Natural killer cell (primary cell): Measurements from ENCODE around the gene CHST4. TPM values are rescaled to one million over a fixed set of nuclear protein-coding genes. Genes with fewer than 3 reads are reported as not detected.

ENCODE experiments used
- ATAC-seq, 3 donors: fragments of 150-1000 bp in 2 of 3; fragments of 200-7000 bp in 1 of 3; cut with Tn5 transposase; 1 replicate in 1 of 3; 2 replicates in 2 of 3; pipeline ENCODE4 v1.10.0; 2021; ENCODE audit warnings: mild to moderate bottlenecking in 2 of 3, moderate library complexity in 2 of 3
- DNase-seq, 2 donors: peaks; one replicate each; pipeline versions ENCODE4 v3.0.0 to v3.0.0-alpha.2; 2013 to 2021; ENCODE audit warnings: mixed read lengths in 1 of 2
- H3K27ac ChIP-seq: one replicate; pipeline ENCODE4 v1.5.1; 2013; ENCODE audit warnings: mild to moderate bottlenecking, low read length
- H3K27me3 ChIP-seq: one replicate; pipeline ENCODE4 v1.6.1; 2013; ENCODE audit warnings: low read length; ENCODE audit not compliant: control insufficient read depth, insufficient read depth
- H3K36me3 ChIP-seq: one replicate; pipeline ENCODE4 v1.6.1; 2013; ENCODE audit warnings: low read length; ENCODE audit not compliant: control insufficient read depth, insufficient read depth
- H3K4me1 ChIP-seq: one replicate; pipeline ENCODE4 v1.6.1; 2013; ENCODE audit warnings: low read length; ENCODE audit not compliant: control insufficient read depth, insufficient read depth
- H3K4me3 ChIP-seq: one replicate; pipeline ENCODE4 v1.5.1; 2013; ENCODE audit warnings: low read length
- H3K9me3 ChIP-seq: one replicate; pipeline ENCODE4 v1.6.1; 2013; ENCODE audit warnings: low read length; ENCODE audit not compliant: control insufficient read depth, insufficient read depth
- H3K27ac Mint-ChIP-seq, 2 donors: one replicate each; pipeline ENCODE4 v1.8.0; 2022; ENCODE audit warnings: mild to moderate bottlenecking in 2 of 2, mixed read lengths in 2 of 2, moderate library complexity in 1 of 2
- H3K27me3 Mint-ChIP-seq, 2 donors: one replicate each; pipeline ENCODE4 v1.8.0; 2022; ENCODE audit warnings: low read depth in 2 of 2, mixed read lengths in 2 of 2
- H3K36me3 Mint-ChIP-seq: one replicate; pipeline ENCODE4 v1.8.0; 2022; ENCODE audit warnings: mixed read lengths
- H3K4me1 Mint-ChIP-seq, 2 donors: one replicate each; pipeline ENCODE4 v1.8.0; 2022; ENCODE audit warnings: mixed read lengths in 2 of 2
- H3K4me3 Mint-ChIP-seq: one replicate; pipeline ENCODE4 v1.8.0; 2022; ENCODE audit warnings: mild to moderate bottlenecking, moderate library complexity, mixed read lengths
- H3K9me3 Mint-ChIP-seq, 2 donors: one replicate each; pipeline ENCODE4 v1.8.0; 2022; ENCODE audit warnings: mixed read lengths in 2 of 2
- CTCF ChIP-seq: fragments of 200-600 bp; IDR thresholded peaks from one replicate; pipeline ENCODE4 v1.8.0; 2022; ENCODE audit warnings: antibody characterized with exemption
- WGBS: methylation state at CpG from one replicate; pipeline ENCODE4 v1.1.7; 2013; ENCODE audit warnings: missing lambda C conversion rate; ENCODE audit not compliant: insufficient coverage; 5-methylcytosine and 5-hydroxymethylcytosine counted together
- intact Hi-C: fragments of 100-400 bp; cut with micrococcal nuclease; formaldehyde crosslinking; loops from one replicate; pipeline ENCODE4 v1.14.2; 2022
- total RNA-seq, 4 donors: library from RNA; stranded (reverse); fragments of 120-200 nt in 1 of 4; gene quantifications; one replicate each; pipeline versions ENCODE4 v1.2.3 to v1.2.4, GENCODE V29; 2013 to 2022

Gene CHST4
- total RNA-seq, 3 donors from 2014 or later (not counting 1 experiment from before 2014, with no cell fraction given): not detected

DNA sequence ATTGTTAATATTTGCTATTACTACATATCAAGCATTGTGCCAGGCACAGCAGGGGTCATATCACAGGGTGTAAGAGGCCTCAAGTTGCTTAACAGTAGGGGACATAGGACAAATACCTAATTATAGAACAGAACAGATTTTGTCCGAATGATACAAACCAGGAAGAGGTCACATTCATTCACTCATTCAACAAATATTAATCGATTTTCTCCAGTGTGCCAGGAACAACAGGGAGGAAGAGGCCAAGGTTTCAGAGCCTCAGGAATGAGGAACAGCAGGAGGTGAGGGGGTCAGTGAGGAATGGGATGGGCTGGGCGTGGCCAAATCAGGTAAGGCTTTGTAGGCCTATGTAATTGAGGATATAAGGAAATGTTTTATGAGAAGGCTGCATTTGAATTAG is 11.2 kb upstream of the CHST4 start:
- H3K27ac Mint-ChIP-seq: no peak overlapping the region
- ATAC-seq: no peak
- DNase-seq: no peak
- H3K4me3 Mint-ChIP-seq: no peak overlapping the region
- Histone ChIP-seq H3K4me1 (no peaks in the 10 kb centered on the region), H3K36me3 (no peaks in the 10 kb centered on the region), H3K27me3 (no peaks in the 10 kb centered on the region), H3K9me3 (no peaks in the 10 kb centered on the region), H3K27ac (no peak overlapping the region), H3K4me3 (no peak overlapping the region)
- no peaks in the 10 kb centered on the region for H3K36me3 Mint-ChIP-seq
- peaks cover 0 to 5% of the 10 kb centered on the region in 2 donors for H3K27me3 Mint-ChIP-seq
- intact Hi-C loops: no loop called here
- TF ChIP-seq CTCF: no peak
- no peaks in the 10 kb centered on the region for H3K4me1 Mint-ChIP-seq
- H3K9me3 Mint-ChIP-seq: no peaks in the 10 kb centered on the region
- WGBS: 85% methylated on average over 3 of the region's 3 CpGs

- H3K27ac Mint-ChIP-seq: no peak overlapping the region
- DNase-seq (no peak), ATAC-seq (no peak)
- H3K36me3 Mint-ChIP-seq: no peaks in the 10 kb centered on the region
- intact Hi-C loops: no loop called here
- H3K4me1 Mint-ChIP-seq: no peaks in the 10 kb centered on the region
- Histone ChIP-seq H3K36me3 (no peaks in the 10 kb centered on the region), H3K4me3 (no peak overlapping the region), H3K27me3 (no peaks in the 10 kb centered on the region), H3K9me3 (no peaks in the 10 kb centered on the region), H3K4me1 (no peaks in the 10 kb centered on the region), H3K27ac (no peak overlapping the region)
- H3K9me3 Mint-ChIP-seq: no peaks in the 10 kb centered on the region
- WGBS: 88% methylated on average over 3 of the region's 3 CpGs
- no peak for TF ChIP-seq CTCF
- H3K27me3 Mint-ChIP-seq: peaks cover 3% of the 10 kb centered on the region in 2 donors
- no peak overlapping the region for H3K4me3 Mint-ChIP-seq
These were observed 5.7 kb upstream of the CHST4 start for GRCh38 chr16:71520550-71520949.

- WGBS: 67% methylated on average over 9 of the region's 16 CpGs
- Histone ChIP-seq H3K27ac (no peak overlapping the region), H3K9me3 (no peaks in the 10 kb centered on the region), H3K27me3 (no peaks in the 10 kb centered on the region), H3K4me3 (no peak overlapping the region), H3K4me1 (no peaks in the 10 kb centered on the region), H3K36me3 (no peaks in the 10 kb centered on the region)
- Mint-ChIP-seq H3K4me1 (no peaks in the 10 kb centered on the region), H3K36me3 (no peaks in the 10 kb centered on the region), H3K27me3 (peaks cover 19 to 21% of the 10 kb centered on the region in 2 donors), H3K27ac (no peak overlapping the region), H3K4me3 (no peak overlapping the region), H3K9me3 (no peaks in the 10 kb centered on the region)
- DNase-seq: no peak
- TF ChIP-seq CTCF: no peak
- intact Hi-C loops: no loop called here
- ATAC-seq: no peak
These were observed 1.4 kb upstream of the CHST4 start for GRCh38 chr16:71524566-71525553.
